GM18507 (cell line): ENCODE results near the gene CRELD2.

ENCODE experiments used
- DNase-seq: peaks from one replicate; pipeline ENCODE4 v3.0.0; 2011; ENCODE audit warnings: low read depth; ENCODE audit not compliant: insufficient read length; ENCODE audit errors: extremely low spot score
- FAIRE-seq: peaks from 2 replicates; lab custom pipeline; 2011; peaks lifted over from hg19 to GRCh38; lab: Jason Lieb, UNC

CRELD2 gene

DNA sequence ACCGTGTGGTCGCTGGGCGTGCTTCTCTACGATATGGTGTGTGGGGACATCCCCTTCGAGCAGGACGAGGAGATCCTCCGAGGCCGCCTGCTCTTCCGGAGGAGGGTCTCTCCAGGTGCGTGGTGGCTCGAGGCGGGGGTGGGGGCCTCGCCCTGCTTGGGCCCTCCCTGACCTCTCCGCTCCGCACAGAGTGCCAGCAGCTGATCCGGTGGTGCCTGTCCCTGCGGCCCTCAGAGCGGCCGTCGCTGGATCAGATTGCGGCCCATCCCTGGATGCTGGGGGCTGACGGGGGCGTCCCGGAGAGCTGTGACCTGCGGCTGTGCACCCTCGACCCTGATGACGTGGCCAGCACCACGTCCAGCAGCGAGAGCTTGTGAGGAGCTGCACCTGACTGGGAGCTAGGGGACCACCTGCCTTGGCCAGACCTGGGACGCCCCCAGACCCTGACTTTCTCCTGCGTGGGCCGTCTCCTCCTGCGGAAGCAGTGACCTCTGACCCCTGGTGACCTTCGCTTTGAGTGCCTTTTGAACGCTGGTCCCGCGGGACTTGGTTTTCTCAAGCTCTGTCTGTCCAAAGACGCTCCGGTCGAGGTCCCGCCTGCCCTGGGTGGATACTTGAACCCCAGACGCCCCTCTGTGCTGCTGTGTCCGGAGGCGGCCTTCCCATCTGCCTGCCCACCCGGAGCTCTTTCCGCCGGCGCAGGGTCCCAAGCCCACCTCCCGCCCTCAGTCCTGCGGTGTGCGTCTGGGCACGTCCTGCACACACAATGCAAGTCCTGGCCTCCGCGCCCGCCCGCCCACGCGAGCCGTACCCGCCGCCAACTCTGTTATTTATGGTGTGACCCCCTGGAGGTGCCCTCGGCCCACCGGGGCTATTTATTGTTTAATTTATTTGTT is 44.6 kb downstream of the CRELD2 start:
- no peak for DNase-seq
- FAIRE-seq, result peak; percentile 5

DNA sequence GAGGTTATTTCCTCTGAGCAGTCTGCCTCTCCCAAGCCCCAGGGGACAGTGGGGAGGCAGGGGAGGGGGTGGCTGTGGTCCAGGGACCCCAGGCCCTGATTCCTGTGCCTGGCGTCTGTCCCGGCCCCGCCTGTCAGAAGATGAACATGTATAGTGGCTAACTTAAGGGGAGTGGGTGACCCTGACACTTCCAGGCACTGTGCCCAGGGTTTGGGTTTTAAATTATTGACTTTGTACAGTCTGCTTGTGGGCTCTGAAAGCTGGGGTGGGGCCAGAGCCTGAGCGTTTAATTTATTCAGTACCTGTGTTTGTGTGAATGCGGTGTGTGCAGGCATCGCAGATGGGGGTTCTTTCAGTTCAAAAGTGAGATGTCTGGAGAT is 45.2 kb downstream of the CRELD2 start:
- DNase-seq (no peak), FAIRE-seq (no peak)

DNA sequence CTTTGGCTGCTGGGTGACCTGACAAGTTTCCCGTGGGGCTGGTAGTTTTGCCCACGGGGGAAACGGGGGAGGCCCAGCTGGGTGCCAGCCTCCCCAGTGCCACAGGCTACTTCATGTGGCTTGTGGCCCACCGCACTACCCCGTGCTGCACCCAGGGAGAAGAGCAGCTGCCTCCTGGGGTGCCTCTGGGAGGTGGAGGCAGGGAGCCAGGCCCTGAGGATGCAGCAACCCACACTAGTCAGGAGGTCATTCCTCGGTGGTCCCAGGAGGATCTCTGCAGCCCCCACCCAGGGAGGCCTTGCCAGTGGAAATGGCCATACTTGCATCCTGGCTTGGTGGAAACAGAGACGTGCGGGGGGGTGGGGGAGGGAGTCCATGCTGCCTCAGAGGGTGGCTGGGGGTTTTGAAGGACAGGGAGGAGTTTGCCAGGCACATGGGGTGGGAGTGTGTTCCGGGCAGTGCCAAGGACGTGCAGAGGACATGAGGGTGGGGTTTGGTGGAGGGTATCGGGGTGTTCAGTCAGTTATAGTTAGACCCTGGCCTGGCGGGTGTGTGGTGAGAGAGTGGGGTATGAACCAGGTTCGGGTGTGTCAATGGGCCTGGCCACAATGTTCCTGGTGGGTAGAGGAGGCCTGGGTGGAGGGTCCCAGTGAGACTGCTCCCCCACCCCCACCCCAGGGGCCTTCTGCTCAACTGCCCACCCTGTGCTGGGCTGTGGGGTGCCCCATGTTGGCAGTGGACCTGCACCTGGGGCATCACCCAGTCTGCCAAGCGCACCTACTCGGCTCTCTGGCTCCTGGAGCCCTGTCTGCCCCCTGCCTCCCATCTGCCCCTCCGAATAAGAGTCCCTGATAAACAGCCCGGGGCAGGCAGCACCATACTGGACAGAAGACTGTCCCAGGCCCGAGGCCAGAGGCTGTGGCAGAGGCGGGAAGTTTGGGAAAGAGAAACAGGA is 46.0 kb downstream of the CRELD2 start:
- FAIRE-seq (no peak), DNase-seq (no peak)

GRCh38 chr22:49965091-49966040 is 46.9 kb downstream of the CRELD2 start:
- FAIRE-seq (no peak), DNase-seq (no peak)

- no peak for DNase-seq
- FAIRE-seq, result no peak
Measured at GRCh38 chr22:49966041-49966773, 47.8 kb downstream of the CRELD2 start.

GRCh38 chr22:49966774-49967705 is 48.6 kb downstream of the CRELD2 start:
- FAIRE-seq (no peak), DNase-seq (no peak)

GRCh38 chr22:49967706-49968208 is 49.3 kb downstream of the CRELD2 start:
- DNase-seq, result no peak
- FAIRE-seq, result no peak

DNA sequence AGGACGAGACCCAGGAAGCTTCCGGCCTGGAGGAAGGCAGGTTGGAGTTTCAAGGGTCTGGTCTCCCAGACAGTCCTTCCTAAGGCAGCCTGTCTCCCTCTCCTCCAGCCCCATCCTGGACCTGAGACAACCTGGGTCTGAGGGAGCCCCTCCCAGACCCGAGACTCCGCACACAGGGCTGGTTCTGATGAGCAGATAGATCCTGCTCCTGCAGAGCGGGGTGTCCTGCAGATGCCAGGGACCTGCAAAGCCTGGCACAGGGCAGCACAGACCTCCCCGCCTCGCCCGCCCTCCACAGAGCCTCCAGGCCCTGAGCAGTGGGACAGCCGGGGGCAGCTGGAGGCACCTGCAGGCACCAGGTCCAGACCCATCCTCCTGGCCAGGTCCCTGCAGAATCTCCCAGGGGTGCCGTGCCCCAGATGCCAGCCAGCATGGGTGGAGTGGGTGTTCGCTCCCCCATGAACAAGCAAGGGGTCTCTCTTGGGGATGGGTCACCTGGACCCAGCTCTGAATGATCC is 49.9 kb downstream of the CRELD2 start:
- no peak for FAIRE-seq
- DNase-seq, result no peak

GRCh38 chr22:49968831-49969661 is 50.6 kb downstream of the CRELD2 start:
- FAIRE-seq, result no peak
- DNase-seq, result no peak

DNA sequence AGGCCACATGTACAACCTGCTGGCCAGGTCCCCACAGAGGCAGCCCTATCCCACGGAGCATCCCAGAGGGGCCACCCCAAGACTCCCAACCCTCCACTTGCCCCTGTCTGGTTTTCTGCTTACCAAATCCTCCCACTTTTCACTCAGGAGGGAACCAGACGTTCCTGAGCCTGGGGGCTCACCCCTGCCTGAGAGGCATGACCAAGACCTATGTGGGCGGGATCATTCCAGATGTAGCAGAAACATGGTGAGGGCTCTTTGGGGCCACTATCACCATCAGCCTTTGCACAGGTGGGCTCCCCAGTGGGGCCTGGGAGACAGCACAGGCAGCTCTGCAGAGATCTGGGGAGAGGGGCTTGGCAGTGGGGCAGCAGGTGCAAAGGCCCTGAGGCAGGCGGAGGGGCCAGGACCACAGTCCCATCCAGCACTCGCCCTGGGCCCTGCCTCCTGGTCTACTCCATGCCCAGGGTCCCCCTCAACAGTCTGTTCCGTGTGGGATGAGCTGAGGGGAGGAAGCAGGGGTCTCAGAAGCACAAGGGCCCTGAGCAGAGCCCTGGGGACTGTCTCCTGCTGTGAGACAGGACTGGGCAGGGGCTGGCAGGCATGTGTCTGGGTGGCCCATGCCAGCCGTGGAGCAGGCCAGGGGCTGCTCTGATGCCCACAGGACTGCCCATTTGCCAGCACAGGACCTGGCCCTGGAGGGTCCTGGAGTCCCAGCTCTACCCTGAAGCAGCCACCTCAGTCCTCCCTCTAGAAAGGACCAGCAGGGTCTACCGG is 51.5 kb downstream of the CRELD2 start:
- DNase-seq (no peak), FAIRE-seq (no peak)

- FAIRE-seq (no peak), DNase-seq (peak; percentile 77)
Measured at GRCh38 chr22:49970528-49971231, 52.2 kb downstream of the CRELD2 start.

DNA sequence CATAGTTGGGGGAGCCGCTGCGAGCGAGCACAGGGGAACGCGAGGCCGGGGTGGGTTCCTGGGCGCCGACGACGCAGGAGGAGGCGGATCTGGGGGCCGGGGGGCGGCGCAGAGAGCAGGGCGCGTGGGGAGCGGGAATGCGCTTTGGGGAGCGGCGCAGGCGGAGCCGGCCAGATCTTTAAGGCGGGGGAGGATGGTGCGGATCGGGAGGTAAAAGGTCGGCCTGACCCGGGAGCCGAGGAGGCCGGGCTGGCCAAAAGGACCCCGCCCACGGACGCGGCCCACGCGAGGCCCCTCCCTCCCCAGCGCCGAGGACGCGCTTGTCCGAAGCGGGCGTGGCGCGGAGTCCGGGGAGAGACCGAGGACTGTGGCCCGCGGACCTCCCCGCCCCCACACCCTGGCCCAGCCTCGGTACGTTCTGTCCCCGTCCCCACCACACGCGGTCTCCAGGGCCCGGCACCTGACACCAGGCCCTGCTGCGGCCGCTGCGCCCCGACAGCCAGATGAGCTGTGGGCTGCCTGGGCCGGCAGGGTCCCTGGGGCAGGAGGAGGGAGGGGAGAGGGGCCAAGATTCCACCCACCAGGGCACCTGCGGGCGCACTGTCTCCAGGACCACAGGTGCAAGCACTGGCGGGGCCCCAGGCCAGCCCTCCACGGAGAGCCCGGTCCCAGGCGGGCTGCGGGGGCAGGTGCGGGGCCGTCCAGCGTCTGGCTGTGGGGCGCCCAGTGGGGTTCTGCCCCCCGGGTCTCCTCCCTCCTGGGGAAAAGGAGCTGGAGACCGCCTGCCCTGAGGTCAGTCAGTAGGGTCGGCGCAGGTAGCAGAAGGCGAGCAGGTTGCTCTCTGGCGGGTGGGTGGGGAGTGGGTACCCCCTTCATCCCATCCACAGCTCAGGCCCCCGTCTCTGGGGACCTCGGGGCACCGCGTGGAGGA is 53.1 kb downstream of the CRELD2 start:
- no peak for FAIRE-seq

DNA sequence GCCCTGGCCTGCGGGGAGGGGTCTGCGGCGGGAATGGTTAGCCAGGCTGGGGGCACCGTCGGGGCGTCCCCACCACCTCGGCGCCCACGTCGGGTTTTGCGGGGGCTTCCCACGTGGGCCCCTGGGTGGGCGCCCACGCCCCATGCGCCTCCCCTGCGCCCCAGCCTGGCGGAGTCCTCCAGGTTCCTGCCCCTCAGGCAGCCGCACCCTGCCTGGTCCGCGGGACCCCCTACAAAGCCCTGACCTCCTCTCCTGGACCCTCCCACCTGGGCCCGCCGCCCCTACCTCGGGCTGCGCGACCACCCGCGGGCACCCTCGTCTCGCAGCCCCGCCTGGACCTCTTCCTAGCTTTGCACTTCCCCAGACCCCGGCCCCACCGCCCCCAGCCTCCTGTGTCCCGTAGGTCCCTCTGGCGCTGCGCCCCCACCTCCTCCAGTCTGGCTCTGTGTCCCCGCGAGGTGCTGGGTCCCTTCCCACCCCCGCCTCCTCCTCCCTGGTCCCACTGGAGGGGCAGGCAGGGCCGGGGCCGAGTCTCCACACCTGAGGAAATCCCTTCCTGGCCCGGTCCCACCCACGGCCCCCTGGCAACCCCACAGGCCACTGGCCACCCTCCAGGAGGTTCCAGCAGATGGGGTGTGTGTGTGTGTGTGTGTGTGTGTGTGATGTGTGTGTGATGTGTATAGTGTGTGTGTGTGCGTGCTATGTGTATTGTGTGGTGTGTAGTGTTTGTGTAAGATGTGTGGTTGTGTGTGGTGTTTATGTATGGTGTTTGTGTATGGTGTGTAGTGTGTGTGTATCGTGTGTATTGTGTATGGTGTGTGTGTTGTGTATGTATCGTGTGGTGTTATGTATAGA is 54.0 kb downstream of the CRELD2 start:
- FAIRE-seq (no peak), DNase-seq (no peak)

More for the DNA sequence above, 53.1 kb downstream of the CRELD2 start:
- no peak for DNase-seq
